SK-N-SH (cell line): ENCODE data around the gene ADAM11. TPM values are rescaled to one million over a fixed set of nuclear protein-coding genes. Genes with fewer than 3 reads are reported as not detected.
"Not testable (repeated sequence)": the region's sequence is repeated elsewhere in the genome, so short reads cannot be mapped to it uniquely, and the experiment has no call there.

Experiments used
- CTCF ChIA-PET: fragments of 300-600, 350-600 bp; formaldehyde crosslinking; extraction: SDS; loops from one replicate; lab custom pipeline; 2021; lab: Yijun Ruan, JAX
- POLR2A ChIA-PET: fragments of 350-600 bp; sonication (Branson Sonifier 250); formaldehyde crosslinking; extraction: SDS; loops from one replicate; lab custom pipeline; 2020; ENCODE audit warnings: antibody characterized with exemption, inconsistent platforms; lab: Yijun Ruan, JAX
- DNase-seq: peaks from one replicate; pipeline ENCODE4 v3.0.0; 2012
- H2AFZ ChIP-seq: fragments of 200-600 bp; sonication (generic); 2 replicates; pipeline ENCODE4 v1.8.1; 2016; ENCODE audit warnings: antibody characterized with exemption, mild to moderate bottlenecking, low read depth
- H3F3A ChIP-seq: fragments of 200-600 bp; sonication (generic); replicated peaks from 2 replicates; pipeline ENCODE3; 2016; ENCODE audit warnings: antibody characterized with exemption, mild to moderate bottlenecking; ENCODE audit not compliant: insufficient read depth
- H3K27ac ChIP-seq, 2 experiments: fragments of 200-500 bp in 1 of 2; fragments of 200-600 bp in 1 of 2; sonication (Bioruptor generic) in 1 of 2; sonication (generic), shearing (Covaris generic) in 1 of 2; 2 replicates each; pipeline versions ENCODE4 v1.5.1 to v1.6.1; 2014 to 2016; ENCODE audit warnings: low read depth in 2 of 2, inconsistent platforms in 1 of 2, low read length in 1 of 2, mild to moderate bottlenecking in 1 of 2, mixed read lengths in 1 of 2
- H3K27me3 ChIP-seq: fragments of 200-600 bp; sonication (generic), shearing (Covaris generic); 2 replicates; pipeline ENCODE4 v1.6.1; 2016; ENCODE audit warnings: mixed run types; ENCODE audit not compliant: insufficient read depth
- H3K36me3 ChIP-seq, 2 experiments: fragments of 200-500 bp in 1 of 2; fragments of 200-600 bp in 1 of 2; sonication (Bioruptor generic) in 1 of 2; sonication (generic) in 1 of 2; replicated peaks in 1 of 2; 2 replicates each; pipeline versions ENCODE3 to v1.5.1; 2014 to 2016; ENCODE audit warnings: low read length in 1 of 2, mild to moderate bottlenecking in 1 of 2; ENCODE audit not compliant: insufficient read depth in 2 of 2, control insufficient read depth in 1 of 2
- H3K4me1 ChIP-seq, 2 experiments: fragments of 200-500 bp in 1 of 2; fragments of 200-600 bp in 1 of 2; sonication (Bioruptor generic) in 1 of 2; sonication (generic), shearing (Covaris generic) in 1 of 2; 2 replicates each; pipeline versions ENCODE4 v1.5.1 to v1.6.1; 2014 to 2016; ENCODE audit warnings: low read depth in 1 of 2, low read length in 1 of 2, mixed run types in 1 of 2; ENCODE audit not compliant: insufficient read depth in 2 of 2, control insufficient read depth in 1 of 2
- H3K4me2 ChIP-seq: fragments of 200-600 bp; sonication (generic), shearing (Covaris generic); 2 replicates; pipeline ENCODE4 v1.6.1; 2017; ENCODE audit warnings: mixed run types
- H3K4me3 ChIP-seq, 2 experiments: fragments of 200-500 bp in 1 of 2; fragments of 200-600 bp in 1 of 2; sonication (Bioruptor generic) in 1 of 2; sonication (generic), shearing (Covaris generic) in 1 of 2; 2 replicates each; pipeline versions ENCODE4 v1.5.1 to v1.8.1; 2014 to 2016; ENCODE audit warnings: low read depth in 2 of 2, inconsistent platforms in 1 of 2, low read length in 1 of 2, mild to moderate bottlenecking in 1 of 2, mixed read lengths in 1 of 2, moderate library complexity in 1 of 2
- H3K79me2 ChIP-seq: fragments of 200-600 bp; sonication (generic); 2 replicates; pipeline ENCODE4 v1.8.1; 2017; ENCODE audit warnings: mild to moderate bottlenecking; ENCODE audit not compliant: insufficient read depth
- H3K9ac ChIP-seq: fragments of 200-600 bp; sonication (generic); 2 replicates; pipeline ENCODE4 v1.6.1; 2017; ENCODE audit warnings: mixed run types
- H3K9me2 ChIP-seq: fragments of 200-600 bp; sonication (generic); 2 replicates; pipeline ENCODE4 v1.6.1; 2017; ENCODE audit warnings: mixed run types
- H3K9me3 ChIP-seq: fragments of 200-600 bp; sonication (generic); 2 replicates; pipeline ENCODE4 v1.6.1; 2017; ENCODE audit warnings: mixed run types, mild to moderate bottlenecking, moderate library complexity
- H4K20me1 ChIP-seq: fragments of 200-600 bp; sonication (generic); 2 replicates; pipeline ENCODE4 v1.6.1; 2017; ENCODE audit warnings: mild to moderate bottlenecking, mixed run types; ENCODE audit not compliant: insufficient read depth
- ELF1 ChIP-seq: IDR thresholded peaks from 2 replicates; pipeline ENCODE4 v1.4.0; 2012
- FOSL2 ChIP-seq: IDR thresholded peaks from 2 replicates; pipeline ENCODE4 v1.4.0; 2012; ENCODE audit warnings: low read depth, mild to moderate bottlenecking, moderate library complexity, borderline replicate concordance
- FOXM1 ChIP-seq: IDR thresholded peaks from 2 replicates; pipeline ENCODE4 v1.4.0; 2012; ENCODE audit warnings: low read depth, mild to moderate bottlenecking
- POLR2AphosphoS5 ChIP-seq: IDR thresholded peaks from 2 replicates; pipeline ENCODE4 v1.6.1; 2012; ENCODE audit warnings: low read depth, low read length
- RFX5 ChIP-seq: IDR thresholded peaks from 2 replicates; pipeline ENCODE4 v1.6.1; 2012; ENCODE audit warnings: mild to moderate bottlenecking, improper control_type of control experiment, low read length
- SIN3A ChIP-seq: IDR thresholded peaks from 2 replicates; pipeline ENCODE4 v1.6.1; 2012; ENCODE audit warnings: low read depth, mild to moderate bottlenecking, low read length, moderate library complexity, borderline replicate concordance
- SMC3 ChIP-seq: IDR thresholded peaks from 2 replicates; pipeline ENCODE4 v1.6.1; 2012; ENCODE audit warnings: low read depth, low read length, improper control_type of control experiment
- TEAD4 ChIP-seq: IDR thresholded peaks from 2 replicates; pipeline ENCODE4 v1.4.0; 2012; ENCODE audit warnings: mild to moderate bottlenecking, borderline replicate concordance; ENCODE audit not compliant: insufficient read depth
- YY1 ChIP-seq: IDR thresholded peaks from 2 replicates; pipeline ENCODE4 v1.4.0; 2012; ENCODE audit warnings: low read depth, mild to moderate bottlenecking
- WGBS: methylation state at CpG from one replicate; pipeline ENCODE4 v1.1.6; 2017; ENCODE audit warnings: low lambda C conversion rate; 5-methylcytosine and 5-hydroxymethylcytosine counted together
- polyA plus RNA-seq, 3 experiments: library from polyadenylated mRNA; depleted of rRNA; stranded (reverse); fragments of >200 nt; gene quantifications; 2 replicates each; pipeline ENCODE4 v1.2.3, GENCODE V29; 2012
- TF ChIP-seq, protein P1 (sequence below): IDR thresholded peaks from 2 replicates; pipeline ENCODE4; 2012
- TF ChIP-seq, protein P2 (sequence below): IDR thresholded peaks from 2 replicates; pipeline ENCODE4 v1.4.0; 2012; ENCODE audit warnings: low read depth, borderline replicate concordance

The ADAM11 gene
- polyA plus RNA-seq, 1 of the 3 experiments (the other 2 are of a cell fraction), result 2.5 TPM

DNA sequence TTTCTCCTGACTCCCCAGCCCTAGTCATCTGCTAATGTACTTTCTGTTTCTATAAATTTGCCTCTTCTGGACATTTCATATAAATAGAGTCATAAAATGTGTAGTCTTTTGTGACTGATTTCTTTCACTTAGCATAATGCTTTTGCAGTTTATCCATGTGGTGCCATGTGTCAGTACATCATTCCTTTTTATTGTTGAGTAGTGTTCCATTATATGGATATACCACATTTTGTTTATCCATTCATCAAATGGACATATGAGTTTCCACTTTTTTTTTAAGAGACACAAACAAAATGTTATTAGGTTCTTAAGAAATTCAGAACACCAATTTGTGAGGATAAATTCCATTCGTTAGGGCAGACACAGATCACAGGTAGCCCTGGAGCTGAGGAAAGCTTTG, 39.3 kb upstream of the ADAM11 start (continued):
- no peak for TF ChIP-seq TEAD4
- no peak for TF ChIP-seq ELF1
- no peak for TF ChIP-seq RFX5
- no peak for TF ChIP-seq SIN3A
- no peak for TF ChIP-seq SMC3
- TF ChIP-seq FOSL2, result no peak
- no peak for TF ChIP-seq POLR2AphosphoS5
- TF ChIP-seq, protein P1, sequence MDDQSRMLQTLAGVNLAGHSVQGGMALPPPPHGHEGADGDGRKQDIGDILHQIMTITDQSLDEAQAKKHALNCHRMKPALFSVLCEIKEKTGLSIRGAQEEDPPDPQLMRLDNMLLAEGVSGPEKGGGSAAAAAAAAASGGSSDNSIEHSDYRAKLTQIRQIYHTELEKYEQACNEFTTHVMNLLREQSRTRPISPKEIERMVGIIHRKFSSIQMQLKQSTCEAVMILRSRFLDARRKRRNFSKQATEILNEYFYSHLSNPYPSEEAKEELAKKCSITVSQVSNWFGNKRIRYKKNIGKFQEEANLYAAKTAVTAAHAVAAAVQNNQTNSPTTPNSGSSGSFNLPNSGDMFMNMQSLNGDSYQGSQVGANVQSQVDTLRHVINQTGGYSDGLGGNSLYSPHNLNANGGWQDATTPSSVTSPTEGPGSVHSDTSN, result no peak
- TF ChIP-seq, protein P2, sequence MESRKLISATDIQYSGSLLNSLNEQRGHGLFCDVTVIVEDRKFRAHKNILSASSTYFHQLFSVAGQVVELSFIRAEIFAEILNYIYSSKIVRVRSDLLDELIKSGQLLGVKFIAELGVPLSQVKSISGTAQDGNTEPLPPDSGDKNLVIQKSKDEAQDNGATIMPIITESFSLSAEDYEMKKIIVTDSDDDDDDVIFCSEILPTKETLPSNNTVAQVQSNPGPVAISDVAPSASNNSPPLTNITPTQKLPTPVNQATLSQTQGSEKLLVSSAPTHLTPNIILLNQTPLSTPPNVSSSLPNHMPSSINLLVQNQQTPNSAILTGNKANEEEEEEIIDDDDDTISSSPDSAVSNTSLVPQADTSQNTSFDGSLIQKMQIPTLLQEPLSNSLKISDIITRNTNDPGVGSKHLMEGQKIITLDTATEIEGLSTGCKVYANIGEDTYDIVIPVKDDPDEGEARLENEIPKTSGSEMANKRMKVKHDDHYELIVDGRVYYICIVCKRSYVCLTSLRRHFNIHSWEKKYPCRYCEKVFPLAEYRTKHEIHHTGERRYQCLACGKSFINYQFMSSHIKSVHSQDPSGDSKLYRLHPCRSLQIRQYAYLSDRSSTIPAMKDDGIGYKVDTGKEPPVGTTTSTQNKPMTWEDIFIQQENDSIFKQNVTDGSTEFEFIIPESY, result no peak
- no peak for TF ChIP-seq YY1

DNA sequence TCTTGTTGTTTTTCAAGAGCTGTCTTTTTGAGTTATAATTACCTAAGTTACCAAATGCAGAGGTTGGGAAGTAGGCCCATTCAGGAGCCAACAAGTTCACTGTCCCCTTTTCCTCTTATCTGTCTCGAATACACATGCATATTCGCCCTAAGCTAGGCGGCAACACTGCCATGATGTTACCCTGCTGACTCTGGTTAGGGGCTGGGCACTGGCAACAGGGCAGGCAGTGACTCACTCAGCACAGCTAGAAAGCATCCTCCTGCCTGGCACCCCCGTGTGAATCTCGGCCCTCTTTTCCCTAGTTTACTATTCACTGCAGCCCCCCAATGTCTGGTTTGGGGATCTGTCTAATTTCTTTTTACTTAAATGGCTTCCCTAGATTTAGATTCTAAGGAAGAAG, 36.5 kb upstream of the ADAM11 start:
- Histone ChIP-seq H4K20me1 (no peaks in the 10 kb centered on the region), H3K27me3 (no peaks in the 10 kb centered on the region), H3K4me3 (no peak overlapping the region), H3K9me3 (no peaks in the 10 kb centered on the region), H3K9me2 (no peaks in the 10 kb centered on the region), H2AFZ (no peak overlapping the region), H3K4me2 (no peak overlapping the region), H3K79me2 (peaks cover 11% of the 10 kb centered on the region; the same call in 1 of the 2 replicates), H3F3A (no peaks in the 10 kb centered on the region), H3K27ac (no peak overlapping the region), H3K9ac (no peak overlapping the region), H3K36me3 (peaks cover 0 to 29% of the 10 kb centered on the region in 2 experiments), H3K4me1 (no peaks in the 10 kb centered on the region)
- WGBS, result 80% methylated on average over 5 of the region's 5 CpGs
- CTCF ChIA-PET, result interaction anchor here (1.1 kb wide), 1 partner anchor 142 kb away, joined by 3 read pairs; no protein-coding TSS in a partner anchor
- TF ChIP-seq FOXM1, result no peak
- POLR2A ChIA-PET, result interaction anchor here (0.6 kb wide), 1 partner anchor 38 kb away, joined by 3 read pairs; no protein-coding TSS in a partner anchor
- DNase-seq, result no peak

- H3F3A ChIP-seq, H3K9ac ChIP-seq, H3K27me3 ChIP-seq, DNase-seq, H3K9me3 ChIP-seq, H3K9me2 ChIP-seq, H3K4me3 ChIP-seq, H3K4me1 ChIP-seq, H4K20me1 ChIP-seq, POLR2A ChIA-PET, H3K4me2 ChIP-seq, H2AFZ ChIP-seq, H3K79me2 ChIP-seq, H3K27ac ChIP-seq: not testable (repeated sequence)
- CTCF ChIA-PET, result interaction anchor here (1.7 kb wide), 1 partner anchor 17 kb away, joined by 5 read pairs; the partner anchor contains the start of gene DBF4B
- 99% methylated on average over 6 of the region's 6 CpGs for WGBS
- H3K36me3 ChIP-seq, result peaks cover 0 to 17% of the 10 kb centered on the region in 2 experiments
Measured at GRCh38 chr17:44726121-44726520, 32.7 kb upstream of the ADAM11 start.
